ENCODE data around the gene OSCP1. TPM values are rescaled to one million over a fixed set of nuclear protein-coding genes. Genes with fewer than 3 reads are reported as not detected.

OSCP1 gene
- polyA plus RNA-seq, 1 of the 3 experiments (the other 2 are of a cell fraction), result 11.9 TPM

GRCh38 chr1:36419140-36419539 lies 31.1 kb downstream of the OSCP1 start:
- POLR2A ChIA-PET, result interaction anchor here (0.6 kb wide), 1 partner anchor 77 kb away, joined by 4 read pairs; no protein-coding TSS in a partner anchor
- Histone ChIP-seq H3K79me2 (ENCODE audit: insufficient read depth) (no peaks in the 10 kb centered on the region), H3K27me3 (ENCODE audit: insufficient read depth) (no peaks in the 10 kb centered on the region), H3K9me3 (no peaks in the 10 kb centered on the region), H3K9me2 (no peaks in the 10 kb centered on the region), H3K36me3 (replicated peaks in 1 of 2; ENCODE audit: control insufficient read depth in 1 of 2, insufficient read depth in 2 of 2, low read length in 1 of 2) (peaks cover 0 to 16% of the 10 kb centered on the region in 2 experiments), H3K4me2 (no peak overlapping the region), H3K9ac (no peak overlapping the region), H3F3A (replicated peaks; ENCODE audit: insufficient read depth) (peaks cover 4% of the 10 kb centered on the region), H4K20me1 (ENCODE audit: insufficient read depth) (no peaks in the 10 kb centered on the region), H3K4me1 (ENCODE audit: control insufficient read depth in 1 of 2, insufficient read depth in 2 of 2, low read depth in 1 of 2, low read length in 1 of 2) (peaks cover 0 to 5% of the 10 kb centered on the region in 2 experiments; a peak in 2 of 4 replicates), H3K4me3 (ENCODE audit: low read depth in 2 of 2, low read length in 1 of 2) (no peak overlapping the region), H2AFZ (ENCODE audit: low read depth) (no peak overlapping the region), H3K27ac (ENCODE audit: low read depth in 2 of 2, low read length in 1 of 2) (no peak overlapping the region)
- WGBS (ENCODE audit: low lambda C conversion rate), result 88% methylated on average over 3 of the region's 3 CpGs
- TF ChIP-seq FOXJ3 (CRISPR knock-in tag; IDR thresholded peaks at IDR 0.05) (no peak), USF2 (IDR thresholded peaks at IDR 0.05; ENCODE audit: borderline replicate concordance, low read depth, low read length) (no peak), POLR2AphosphoS5 (IDR thresholded peaks at IDR 0.05; ENCODE audit: low read depth, low read length) (no peak), FOSL2 (IDR thresholded peaks at IDR 0.05; ENCODE audit: borderline replicate concordance, low read depth) (no peak), RFX5 (IDR thresholded peaks at IDR 0.05; ENCODE audit: low read length) (no peak), NRF1 (IDR thresholded peaks at IDR 0.05; ENCODE audit: low read depth, low read length) (no peak), TAF1 (IDR thresholded peaks at IDR 0.05; ENCODE audit: borderline replicate concordance, low read depth, low read length) (no peak), RAD21 (IDR thresholded peaks at IDR 0.05; ENCODE audit: low read length) (no peak), CHD2 (IDR thresholded peaks at IDR 0.05; ENCODE audit: low read length, partially characterized antibody) (no peak), RCOR1 (IDR thresholded peaks at IDR 0.05; ENCODE audit: low read length) (no peak)
- TF ChIP-seq, protein P1, sequence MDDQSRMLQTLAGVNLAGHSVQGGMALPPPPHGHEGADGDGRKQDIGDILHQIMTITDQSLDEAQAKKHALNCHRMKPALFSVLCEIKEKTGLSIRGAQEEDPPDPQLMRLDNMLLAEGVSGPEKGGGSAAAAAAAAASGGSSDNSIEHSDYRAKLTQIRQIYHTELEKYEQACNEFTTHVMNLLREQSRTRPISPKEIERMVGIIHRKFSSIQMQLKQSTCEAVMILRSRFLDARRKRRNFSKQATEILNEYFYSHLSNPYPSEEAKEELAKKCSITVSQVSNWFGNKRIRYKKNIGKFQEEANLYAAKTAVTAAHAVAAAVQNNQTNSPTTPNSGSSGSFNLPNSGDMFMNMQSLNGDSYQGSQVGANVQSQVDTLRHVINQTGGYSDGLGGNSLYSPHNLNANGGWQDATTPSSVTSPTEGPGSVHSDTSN (IDR thresholded peaks at IDR 0.05), result no peak
- TF ChIP-seq, protein P2, sequence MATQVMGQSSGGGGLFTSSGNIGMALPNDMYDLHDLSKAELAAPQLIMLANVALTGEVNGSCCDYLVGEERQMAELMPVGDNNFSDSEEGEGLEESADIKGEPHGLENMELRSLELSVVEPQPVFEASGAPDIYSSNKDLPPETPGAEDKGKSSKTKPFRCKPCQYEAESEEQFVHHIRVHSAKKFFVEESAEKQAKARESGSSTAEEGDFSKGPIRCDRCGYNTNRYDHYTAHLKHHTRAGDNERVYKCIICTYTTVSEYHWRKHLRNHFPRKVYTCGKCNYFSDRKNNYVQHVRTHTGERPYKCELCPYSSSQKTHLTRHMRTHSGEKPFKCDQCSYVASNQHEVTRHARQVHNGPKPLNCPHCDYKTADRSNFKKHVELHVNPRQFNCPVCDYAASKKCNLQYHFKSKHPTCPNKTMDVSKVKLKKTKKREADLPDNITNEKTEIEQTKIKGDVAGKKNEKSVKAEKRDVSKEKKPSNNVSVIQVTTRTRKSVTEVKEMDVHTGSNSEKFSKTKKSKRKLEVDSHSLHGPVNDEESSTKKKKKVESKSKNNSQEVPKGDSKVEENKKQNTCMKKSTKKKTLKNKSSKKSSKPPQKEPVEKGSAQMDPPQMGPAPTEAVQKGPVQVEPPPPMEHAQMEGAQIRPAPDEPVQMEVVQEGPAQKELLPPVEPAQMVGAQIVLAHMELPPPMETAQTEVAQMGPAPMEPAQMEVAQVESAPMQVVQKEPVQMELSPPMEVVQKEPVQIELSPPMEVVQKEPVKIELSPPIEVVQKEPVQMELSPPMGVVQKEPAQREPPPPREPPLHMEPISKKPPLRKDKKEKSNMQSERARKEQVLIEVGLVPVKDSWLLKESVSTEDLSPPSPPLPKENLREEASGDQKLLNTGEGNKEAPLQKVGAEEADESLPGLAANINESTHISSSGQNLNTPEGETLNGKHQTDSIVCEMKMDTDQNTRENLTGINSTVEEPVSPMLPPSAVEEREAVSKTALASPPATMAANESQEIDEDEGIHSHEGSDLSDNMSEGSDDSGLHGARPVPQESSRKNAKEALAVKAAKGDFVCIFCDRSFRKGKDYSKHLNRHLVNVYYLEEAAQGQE (IDR thresholded peaks at IDR 0.05; ENCODE audit: low read depth, low read length), result no peak
- TF ChIP-seq, protein P3, sequence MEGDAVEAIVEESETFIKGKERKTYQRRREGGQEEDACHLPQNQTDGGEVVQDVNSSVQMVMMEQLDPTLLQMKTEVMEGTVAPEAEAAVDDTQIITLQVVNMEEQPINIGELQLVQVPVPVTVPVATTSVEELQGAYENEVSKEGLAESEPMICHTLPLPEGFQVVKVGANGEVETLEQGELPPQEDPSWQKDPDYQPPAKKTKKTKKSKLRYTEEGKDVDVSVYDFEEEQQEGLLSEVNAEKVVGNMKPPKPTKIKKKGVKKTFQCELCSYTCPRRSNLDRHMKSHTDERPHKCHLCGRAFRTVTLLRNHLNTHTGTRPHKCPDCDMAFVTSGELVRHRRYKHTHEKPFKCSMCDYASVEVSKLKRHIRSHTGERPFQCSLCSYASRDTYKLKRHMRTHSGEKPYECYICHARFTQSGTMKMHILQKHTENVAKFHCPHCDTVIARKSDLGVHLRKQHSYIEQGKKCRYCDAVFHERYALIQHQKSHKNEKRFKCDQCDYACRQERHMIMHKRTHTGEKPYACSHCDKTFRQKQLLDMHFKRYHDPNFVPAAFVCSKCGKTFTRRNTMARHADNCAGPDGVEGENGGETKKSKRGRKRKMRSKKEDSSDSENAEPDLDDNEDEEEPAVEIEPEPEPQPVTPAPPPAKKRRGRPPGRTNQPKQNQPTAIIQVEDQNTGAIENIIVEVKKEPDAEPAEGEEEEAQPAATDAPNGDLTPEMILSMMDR (IDR thresholded peaks at IDR 0.05), result no peak
- TF ChIP-seq, protein P4, sequence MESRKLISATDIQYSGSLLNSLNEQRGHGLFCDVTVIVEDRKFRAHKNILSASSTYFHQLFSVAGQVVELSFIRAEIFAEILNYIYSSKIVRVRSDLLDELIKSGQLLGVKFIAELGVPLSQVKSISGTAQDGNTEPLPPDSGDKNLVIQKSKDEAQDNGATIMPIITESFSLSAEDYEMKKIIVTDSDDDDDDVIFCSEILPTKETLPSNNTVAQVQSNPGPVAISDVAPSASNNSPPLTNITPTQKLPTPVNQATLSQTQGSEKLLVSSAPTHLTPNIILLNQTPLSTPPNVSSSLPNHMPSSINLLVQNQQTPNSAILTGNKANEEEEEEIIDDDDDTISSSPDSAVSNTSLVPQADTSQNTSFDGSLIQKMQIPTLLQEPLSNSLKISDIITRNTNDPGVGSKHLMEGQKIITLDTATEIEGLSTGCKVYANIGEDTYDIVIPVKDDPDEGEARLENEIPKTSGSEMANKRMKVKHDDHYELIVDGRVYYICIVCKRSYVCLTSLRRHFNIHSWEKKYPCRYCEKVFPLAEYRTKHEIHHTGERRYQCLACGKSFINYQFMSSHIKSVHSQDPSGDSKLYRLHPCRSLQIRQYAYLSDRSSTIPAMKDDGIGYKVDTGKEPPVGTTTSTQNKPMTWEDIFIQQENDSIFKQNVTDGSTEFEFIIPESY (IDR thresholded peaks at IDR 0.05; ENCODE audit: borderline replicate concordance, low read depth), result no peak
- CTCF ChIA-PET, result interaction anchor here (1.0 to 5.3 kb wide), 6 partner anchors 38 to 284 kb away, joined by 3 to 31 read pairs (median 4); no protein-coding TSS in a partner anchor
- DNase-seq, result no peak

Data from SK-N-SH (cell line).